GM18499 (cell line): ENCODE results near the gene SOBP.
"Not testable (repeated sequence)": the region's sequence is repeated elsewhere in the genome, so short reads cannot be mapped to it uniquely, and the experiment has no call there.

ENCODE experiments used
- ATAC-seq: cut with Tn5 transposase; IDR thresholded peaks from one replicate; pipeline ENCODE4 v1.9.1; 2021; ENCODE audit warnings: moderate number of reproducible peaks; ENCODE audit not compliant: insufficient read depth, unreplicated experiment

The SOBP gene

GRCh38 chr6:107489636-107490565, at the start of gene SOBP:
TSS of gene SOBP (plus strand) at chr6:107490117. CDS start at chr6:107490617, 500 bp downstream.
- no peak for ATAC-seq

- ATAC-seq: no peak
Observed at GRCh38 chr6:107440936-107441335, 49.0 kb upstream of the SOBP start.

- ATAC-seq: no peak
Observed at GRCh38 chr6:107441682-107442081, 48.2 kb upstream of the SOBP start.

GRCh38 chr6:107442938-107443607, 46.8 kb upstream of the SOBP start:
- ATAC-seq: no peak

- ATAC-seq: no peak
Observed at GRCh38 chr6:107443608-107444267, 46.2 kb upstream of the SOBP start.

- ATAC-seq: no peak
Observed at GRCh38 chr6:107444277-107444676, 45.6 kb upstream of the SOBP start.

- ATAC-seq: no peak
Observed at GRCh38 chr6:107447663-107448216, 42.2 kb upstream of the SOBP start.

GRCh38 chr6:107448776-107449175, 41.1 kb upstream of the SOBP start:
- no peak for ATAC-seq

- ATAC-seq: peak; percentile 20
Observed at GRCh38 chr6:107458672-107459282, 31.1 kb upstream of the SOBP start.

GRCh38 chr6:107459283-107460082, 30.4 kb upstream of the SOBP start, which contains the start of gene PDSS2:
TSS of gene PDSS2 (minus strand) at chr6:107459564. CDS start at chr6:107459285, 279 bp downstream.
- ATAC-seq: peak; percentile 89

GRCh38 chr6:107460083-107460631, 29.8 kb upstream of the SOBP start:
- ATAC-seq: no peak

- ATAC-seq: no peak
Observed at GRCh38 chr6:107466062-107466461, 23.9 kb upstream of the SOBP start.

GRCh38 chr6:107470364-107470763, 19.6 kb upstream of the SOBP start:
- no peak for ATAC-seq

GRCh38 chr6:107473660-107474059, 16.3 kb upstream of the SOBP start:
- ATAC-seq: no peak

- not testable (repeated sequence) for ATAC-seq
Observed at GRCh38 chr6:107475360-107475759, 14.6 kb upstream of the SOBP start.

GRCh38 chr6:107475826-107476225, 14.1 kb upstream of the SOBP start:
- not testable (repeated sequence) for ATAC-seq

- no peak for ATAC-seq
Observed at GRCh38 chr6:107479089-107479690, 10.7 kb upstream of the SOBP start.

- no peak for ATAC-seq
Observed at GRCh38 chr6:107485157-107485556, 4.8 kb upstream of the SOBP start.
